GM23338 (cell line): Measurements from ENCODE around the gene FAP. TPM values are rescaled to one million over a fixed set of nuclear protein-coding genes. Genes with fewer than 3 reads are reported as not detected.

Source experiments
- ATAC-seq: fragments of 200-7000 bp; cut with Tn5 transposase; 3 replicates; pipeline ENCODE4 v1.9.1; 2020
- DNase-seq: peaks from one replicate; pipeline ENCODE4 v3.0.0-alpha.2; 2015; ENCODE audit warnings: low spot score
- H2AFZ ChIP-seq: fragments of 200-600 bp; sonication (generic); 2 replicates; pipeline ENCODE4 v1.8.0; 2016; ENCODE audit warnings: antibody characterized with exemption, mild to moderate bottlenecking, moderate library complexity
- H3F3A ChIP-seq: fragments of 200-600 bp; sonication (generic); replicated peaks from 2 replicates; pipeline ENCODE4 v1.8.0; 2017; ENCODE audit warnings: antibody characterized with exemption, mixed run types, low read depth
- H3K27ac ChIP-seq: fragments of 200-600 bp; sonication (generic); 2 replicates; pipeline ENCODE4 v1.6.1; 2016; ENCODE audit warnings: low read depth
- H3K27me3 ChIP-seq: fragments of 200-600 bp; sonication (generic); 2 replicates; pipeline ENCODE4 v1.8.0; 2016; ENCODE audit warnings: mild to moderate bottlenecking, mixed run types, moderate library complexity; ENCODE audit not compliant: insufficient read depth
- H3K36me3 ChIP-seq: fragments of 200-600 bp; sonication (generic); 2 replicates; pipeline ENCODE4 v1.8.0; 2016; ENCODE audit warnings: mild to moderate bottlenecking; ENCODE audit not compliant: insufficient read depth
- H3K4me1 ChIP-seq: fragments of 200-600 bp; sonication (generic); 2 replicates; pipeline ENCODE4 v1.8.0; 2016; ENCODE audit warnings: mild to moderate bottlenecking, moderate library complexity; ENCODE audit not compliant: insufficient read depth
- H3K4me2 ChIP-seq: fragments of 200-600 bp; sonication (generic); 2 replicates; pipeline ENCODE4 v1.7.1; 2017; ENCODE audit warnings: mixed run types
- H3K4me3 ChIP-seq: fragments of 200-600 bp; sonication (generic); 2 replicates; pipeline ENCODE4 v1.6.1; 2016; ENCODE audit warnings: mixed run types
- H3K79me2 ChIP-seq: fragments of 200-600 bp; sonication (generic); replicated peaks from 2 replicates; pipeline ENCODE4 v1.8.0; 2017; ENCODE audit warnings: mild to moderate bottlenecking; ENCODE audit not compliant: insufficient read depth
- H3K9me2 ChIP-seq: fragments of 200-600 bp; sonication (generic); 2 replicates; pipeline ENCODE4 v1.8.0; 2017; ENCODE audit not compliant: insufficient read depth
- H4K20me1 ChIP-seq: fragments of 200-600 bp; sonication (generic); replicated peaks from 2 replicates; pipeline ENCODE4 v1.8.0; 2017; ENCODE audit warnings: mild to moderate bottlenecking; ENCODE audit not compliant: insufficient read depth
- H3K27ac Mint-ChIP-seq: 2 replicates; pipeline ENCODE4 v1.8.0; 2020; ENCODE audit warnings: inconsistent platforms, mild to moderate bottlenecking, moderate library complexity, mixed read lengths
- H3K27me3 Mint-ChIP-seq: 3 replicates; pipeline ENCODE4 v1.8.0; 2022; ENCODE audit warnings: low read depth, mild to moderate bottlenecking, moderate library complexity, mixed read lengths, inconsistent platforms; ENCODE audit not compliant: insufficient read depth, poor library complexity
- H3K36me3 Mint-ChIP-seq: 3 replicates; pipeline ENCODE4 v1.8.0; 2021; ENCODE audit warnings: low read depth, mild to moderate bottlenecking, inconsistent platforms, moderate library complexity, mixed read lengths
- H3K4me1 Mint-ChIP-seq: 3 replicates; pipeline ENCODE4 v1.8.0; 2020; ENCODE audit warnings: mild to moderate bottlenecking, inconsistent platforms, mixed read lengths
- H3K4me3 Mint-ChIP-seq: 3 replicates; pipeline ENCODE4 v1.8.0; 2021; ENCODE audit warnings: moderate library complexity, mild to moderate bottlenecking, inconsistent platforms, mixed read lengths
- H3K9me3 Mint-ChIP-seq: 3 replicates; pipeline ENCODE4 v1.8.0; 2020; ENCODE audit warnings: moderate library complexity, mild to moderate bottlenecking, inconsistent platforms, mixed read lengths
- CREB1 ChIP-seq: fragments of 250-450 bp; sonication (Bioruptor Pico); IDR thresholded peaks from 2 replicates; pipeline ENCODE4 v1.5.0; 2020; ENCODE audit warnings: low read depth, mild to moderate bottlenecking, moderate library complexity
- CTCF ChIP-seq, 2 experiments: fragments of 200-600 bp in 1 of 2; sonication (generic) in 1 of 2; conservative IDR thresholded peaks; 2 replicates each; pipeline versions ENCODE4 v1.5.1 to v1.6.1; 2016 to 2017; ENCODE audit warnings: antibody characterized with exemption in 2 of 2, low read depth in 2 of 2, mild to moderate bottlenecking in 2 of 2, moderate library complexity in 1 of 2
- ETS1 ChIP-seq: IDR thresholded peaks from 2 replicates; pipeline ENCODE4 v1.6.1; 2016; ENCODE audit warnings: antibody characterized with exemption
- EZH2 ChIP-seq: fragments of 200-600 bp; sonication (generic); IDR thresholded peaks from one replicate; pipeline ENCODE4 v1.8.0; 2017; ENCODE audit warnings: antibody characterized with exemption, mild to moderate bottlenecking, low read depth; ENCODE audit not compliant: unreplicated experiment
- EZH2phosphoT487 ChIP-seq: fragments of 200-600 bp; sonication (generic); IDR thresholded peaks from one replicate; pipeline ENCODE4 v1.8.1; 2018; ENCODE audit warnings: antibody characterized with exemption; ENCODE audit not compliant: unreplicated experiment
- JUNB ChIP-seq: IDR thresholded peaks from one replicate; pipeline ENCODE4 v1.6.1; 2016; ENCODE audit warnings: antibody characterized with exemption; ENCODE audit not compliant: unreplicated experiment
- NANOG ChIP-seq: IDR thresholded peaks from 2 replicates; pipeline ENCODE4 v1.6.1; 2016; ENCODE audit warnings: antibody characterized with exemption, borderline replicate concordance
- POLR2AphosphoS5 ChIP-seq: IDR thresholded peaks from 2 replicates; pipeline ENCODE4 v1.6.1; 2016; ENCODE audit warnings: antibody characterized with exemption, low read depth
- REST ChIP-seq: IDR thresholded peaks from one replicate; pipeline ENCODE4 v1.6.1; 2018; ENCODE audit warnings: antibody characterized with exemption; ENCODE audit not compliant: unreplicated experiment
- STAT1 ChIP-seq: IDR thresholded peaks from one replicate; pipeline ENCODE4 v1.6.1; 2016; ENCODE audit warnings: antibody characterized with exemption; ENCODE audit not compliant: unreplicated experiment
- ZNF114 ChIP-seq: fragments of 250-450 bp; sonication (Bioruptor Pico); IDR thresholded peaks from 2 replicates; pipeline ENCODE4 v1.5.0; 2020; ENCODE audit warnings: mild to moderate bottlenecking, moderate library complexity
- ZNF331 ChIP-seq: fragments of 250-450 bp; sonication (Bioruptor Pico); IDR thresholded peaks from 2 replicates; pipeline ENCODE4 v1.5.0; 2020; ENCODE audit warnings: low read depth, mild to moderate bottlenecking, moderate library complexity
- ZNF462 ChIP-seq: fragments of 250-450 bp; sonication (Bioruptor Pico); IDR thresholded peaks from 2 replicates; pipeline ENCODE4 v1.5.0; 2020; ENCODE audit warnings: mild to moderate bottlenecking, moderate library complexity
- polyA plus RNA-seq: library from polyadenylated mRNA; unstranded; fragments of >200 nt; fragmentation: Nextera tagmentation; extraction: Ambion mirVana; gene quantifications from 2 replicates; pipeline ENCODE4 v1.2.1, GENCODE V29; 2016
- total RNA-seq: library from RNA; depleted of rRNA; stranded (reverse); fragments of >200 nt; shearing (Covaris generic); gene quantifications from 2 replicates; pipeline ENCODE4 v1.2.3, GENCODE V29; 2014

The FAP gene
- total and polyA plus RNA-seq, 2 experiments from 2014 or later = not detected

- DNase-seq (no peak), ATAC-seq (no peak)
- no peaks in the 10 kb centered on the region for H3K36me3 Mint-ChIP-seq
- no peak overlapping the region for H3K4me3 ChIP-seq
- no peaks in the 10 kb centered on the region for H4K20me1 ChIP-seq
- no peak overlapping the region for H3K27ac Mint-ChIP-seq
- no peaks in the 10 kb centered on the region for H3F3A ChIP-seq
- no peak overlapping the region for H3K4me3 Mint-ChIP-seq
- H3K4me1 ChIP-seq = no peaks in the 10 kb centered on the region
- H2AFZ ChIP-seq = no peak overlapping the region
- H3K4me1 Mint-ChIP-seq = no peaks in the 10 kb centered on the region
- H3K9me2 ChIP-seq = no peaks in the 10 kb centered on the region
- TF ChIP-seq CREB1 (CRISPR knock-in tag) (no peak), ETS1 (no peak), REST (no peak), EZH2 (no peak), ZNF331 (CRISPR knock-in tag) (no peak), STAT1 (no peak), EZH2phosphoT487 (no peak), POLR2AphosphoS5 (no peak), JUNB (no peak), CTCF (conservative IDR thresholded peaks at IDR 0.05; ENCODE audit: low read depth in 2 of 2) (no peak), ZNF462 (CRISPR knock-in tag) (no peak), ZNF114 (CRISPR knock-in tag) (no peak), NANOG (no peak)
- H3K79me2 ChIP-seq = no peaks in the 10 kb centered on the region
- no peaks in the 10 kb centered on the region for H3K27me3 ChIP-seq
- no peaks in the 10 kb centered on the region for H3K36me3 ChIP-seq
- H3K4me2 ChIP-seq = no peak overlapping the region
- no peaks in the 10 kb centered on the region for H3K9me3 Mint-ChIP-seq
- H3K27ac ChIP-seq = no peak overlapping the region
- H3K27me3 Mint-ChIP-seq = no peaks in the 10 kb centered on the region
Measured at GRCh38 chr2:162212366-162212765, 30.9 kb downstream of the FAP start.
